Activated naive CD8-positive, alpha-beta T cell treated with anti-CD3 and anti-CD28 coated beads, Interleukin-2, amount 50 U/mL, for 16 hours (primary cell): Measurements from ENCODE around the gene NGB.

Source experiments
- DNase-seq: peaks from one replicate; pipeline ENCODE4 v3.0.0-alpha.2; 2020; ENCODE audit warnings: low read depth, low spot score

Gene NGB

GRCh38 chr14:77265187-77265515, 5.9 kb downstream of the NGB start:
- DNase-seq, result no peak

DNA sequence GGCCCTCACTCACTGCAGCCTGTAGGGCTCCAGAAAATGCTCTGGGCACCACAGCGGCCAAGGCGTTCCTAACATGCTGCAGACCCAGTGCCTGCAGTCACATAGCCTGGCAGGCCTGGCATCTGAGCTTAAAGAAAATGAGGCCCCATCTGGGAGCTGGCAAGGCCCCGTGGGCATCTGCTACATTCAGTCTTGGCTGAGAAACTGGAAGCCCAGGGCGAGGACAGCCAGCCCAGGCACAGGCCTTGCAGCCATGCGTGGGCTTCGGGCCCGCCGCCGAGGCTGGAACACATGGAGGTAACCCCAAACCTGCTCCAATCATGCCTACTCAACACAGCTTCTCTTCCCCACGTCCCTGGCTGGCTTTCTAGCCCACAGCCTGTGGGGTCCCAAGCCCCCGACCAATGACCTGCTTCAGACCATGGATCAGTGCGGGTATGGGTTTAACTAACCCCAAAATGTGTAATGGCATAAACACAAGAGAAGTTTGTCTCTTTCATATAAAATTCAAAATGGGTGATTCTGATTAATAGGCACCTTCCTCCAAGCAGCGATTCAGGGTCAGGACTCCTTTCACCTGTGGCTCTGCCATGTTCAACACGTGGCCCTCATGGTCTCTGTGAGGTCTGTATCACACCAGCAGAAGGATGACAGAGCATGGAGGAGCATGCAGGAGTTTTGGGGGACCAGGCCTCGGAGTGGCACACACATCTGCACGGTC, 6.4 kb downstream of the NGB start:
- DNase-seq, result no peak

- no peak for DNase-seq
Observed at GRCh38 chr14:77260631-77261030, 10.4 kb downstream of the NGB start.

- no peak for DNase-seq
Observed at GRCh38 chr14:77260199-77260598, 10.8 kb downstream of the NGB start.

GRCh38 chr14:77259025-77259715, 11.8 kb downstream of the NGB start:
- DNase-seq, result no peak

- DNase-seq, result no peak
Observed at GRCh38 chr14:77258566-77258965, 12.4 kb downstream of the NGB start.

- DNase-seq, result no peak
Observed at GRCh38 chr14:77257700-77258099, 13.3 kb downstream of the NGB start.

DNA sequence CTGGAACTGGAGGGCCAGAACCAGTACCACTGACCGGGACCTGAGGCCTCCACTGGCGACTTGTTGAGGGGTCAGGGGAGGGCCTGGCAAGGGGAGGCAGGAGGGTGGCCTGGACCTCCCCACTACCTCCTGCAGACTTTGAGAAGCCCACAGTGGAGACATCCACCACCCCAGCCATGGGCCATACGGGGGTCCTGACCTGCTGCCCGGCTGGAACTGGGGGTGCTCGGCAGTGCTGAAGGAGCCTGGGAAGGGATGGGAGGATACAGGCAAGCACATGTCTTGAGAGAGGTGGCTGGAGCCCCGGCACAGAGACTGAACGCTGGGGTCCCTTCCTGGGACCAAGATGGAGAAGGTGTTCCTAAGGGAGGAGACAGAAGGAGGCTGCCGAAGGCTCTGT, 14.3 kb downstream of the NGB start:
- DNase-seq, result no peak

DNA sequence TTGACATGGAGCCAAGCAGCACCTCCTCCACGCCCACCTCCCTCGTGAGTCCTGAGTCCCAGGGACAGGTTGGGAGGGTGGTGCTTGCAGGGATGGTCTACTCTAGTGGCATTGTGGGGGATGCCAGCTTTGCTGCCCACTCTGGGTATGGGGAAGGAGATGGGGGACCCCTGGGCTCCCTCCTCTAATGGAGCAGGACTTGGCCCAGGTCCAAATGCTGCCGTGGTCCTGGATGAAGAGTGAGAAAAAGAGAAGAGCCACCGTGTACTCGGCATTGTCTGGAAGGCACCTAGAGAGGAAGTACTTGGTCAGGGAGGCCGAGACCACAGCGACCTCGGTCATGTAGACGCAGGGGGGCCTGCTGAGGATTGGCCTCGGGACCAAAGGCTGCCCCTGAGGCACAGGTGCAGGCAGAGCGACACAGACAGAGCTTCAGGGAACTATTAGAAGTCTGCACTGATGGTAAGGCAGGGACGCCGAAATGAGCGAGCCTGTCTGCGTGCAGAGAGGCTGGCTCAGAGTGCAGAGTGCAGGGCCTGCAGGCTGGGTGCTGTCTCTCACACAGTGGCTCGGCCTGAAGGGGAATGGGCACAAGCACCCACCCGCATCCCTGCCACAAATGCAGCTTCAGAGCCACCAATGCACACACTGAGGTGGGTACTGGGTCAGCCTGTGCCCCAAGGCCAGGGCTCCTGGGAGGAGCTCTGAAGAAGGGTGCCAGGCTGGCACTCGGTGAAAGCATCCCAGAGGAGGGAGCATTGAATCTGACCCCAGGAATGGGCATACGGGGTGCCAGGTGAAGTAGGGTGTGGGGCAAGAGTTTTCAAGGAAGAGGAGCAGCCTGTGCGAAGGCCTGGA, 17.4 kb downstream of the NGB start:
- DNase-seq, result no peak

- no peak for DNase-seq
Observed at GRCh38 chr14:77251870-77252269, 19.1 kb downstream of the NGB start.

DNA sequence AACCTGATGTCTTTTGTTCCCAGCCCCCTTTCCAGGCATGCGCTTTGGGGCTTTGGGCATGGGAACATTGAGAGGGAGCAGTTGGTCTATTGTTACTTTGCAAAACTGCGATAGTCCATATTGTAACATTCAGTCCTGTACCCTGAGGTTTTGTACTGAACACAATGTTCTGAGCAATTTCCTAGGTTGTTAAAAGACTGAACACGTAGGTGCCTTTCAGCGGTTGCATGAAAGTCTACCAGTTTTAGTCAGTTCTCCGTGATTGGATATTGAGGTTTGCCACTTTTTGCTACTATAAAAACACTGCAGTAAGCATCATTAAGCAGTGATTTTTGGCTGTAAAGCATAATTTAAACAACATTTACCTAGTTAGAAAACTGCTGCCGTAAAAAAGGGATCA, 20.1 kb downstream of the NGB start:
- DNase-seq, result no peak

GRCh38 chr14:77249286-77249685, 21.7 kb downstream of the NGB start:
- no peak for DNase-seq

DNA sequence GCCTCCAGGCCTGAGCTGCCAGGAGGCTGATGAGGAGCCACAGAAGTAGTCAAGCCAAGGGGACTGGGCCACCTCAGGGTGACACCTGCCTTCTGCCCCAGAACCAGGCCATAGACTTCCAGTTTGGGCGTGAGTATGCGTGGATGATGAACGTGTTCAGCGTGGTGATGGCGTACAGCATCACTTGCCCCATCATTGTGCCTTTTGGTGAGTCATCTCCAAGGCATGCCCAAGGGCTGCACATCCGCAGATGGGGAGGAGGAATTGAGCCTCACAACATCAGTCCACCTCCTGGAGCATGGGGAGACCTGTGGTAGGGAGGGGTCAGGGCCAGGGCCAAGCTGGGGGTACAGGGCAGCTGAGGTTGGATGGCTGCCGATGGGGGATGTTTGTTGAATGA, 22.3 kb downstream of the NGB start:
- DNase-seq, result no peak

DNA sequence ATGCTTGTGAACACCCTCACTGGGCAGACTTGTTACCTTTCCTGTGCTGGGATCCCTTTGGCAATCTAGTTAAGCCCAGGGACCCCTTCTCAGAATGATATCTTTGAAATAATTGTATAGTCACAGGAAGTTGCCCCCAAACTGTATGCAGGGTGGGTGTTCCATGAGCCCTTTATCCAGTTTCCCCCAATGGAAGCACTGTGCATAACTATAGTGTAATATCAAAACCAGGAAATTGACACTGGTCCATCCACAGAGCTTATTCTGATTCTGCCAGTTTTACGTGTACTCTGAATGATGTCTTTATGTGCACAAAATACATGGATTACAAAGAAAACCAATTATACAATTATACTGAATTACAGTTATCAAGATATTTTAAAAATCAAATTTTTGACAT, 24.2 kb downstream of the NGB start:
- no peak for DNase-seq

DNA sequence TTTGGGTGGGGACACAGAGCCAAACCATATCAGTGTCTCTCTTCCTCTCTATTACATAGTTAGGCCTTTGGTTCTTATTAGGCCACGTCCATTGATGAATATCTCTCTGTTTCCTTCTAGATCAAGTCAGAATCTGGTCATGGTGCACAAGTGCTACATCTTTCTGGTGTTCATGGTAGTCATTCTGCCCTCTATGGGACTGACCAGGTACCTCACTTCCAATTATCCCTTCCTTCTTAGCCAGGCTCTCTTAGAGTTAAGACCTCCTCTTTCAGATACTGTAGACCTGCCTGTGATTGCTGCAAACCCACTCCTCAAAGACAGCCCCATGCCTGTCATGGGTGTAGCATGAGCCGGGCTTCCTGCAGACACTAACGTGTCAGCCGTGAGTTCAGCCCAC, 25.2 kb downstream of the NGB start:
- DNase-seq, result no peak

DNA sequence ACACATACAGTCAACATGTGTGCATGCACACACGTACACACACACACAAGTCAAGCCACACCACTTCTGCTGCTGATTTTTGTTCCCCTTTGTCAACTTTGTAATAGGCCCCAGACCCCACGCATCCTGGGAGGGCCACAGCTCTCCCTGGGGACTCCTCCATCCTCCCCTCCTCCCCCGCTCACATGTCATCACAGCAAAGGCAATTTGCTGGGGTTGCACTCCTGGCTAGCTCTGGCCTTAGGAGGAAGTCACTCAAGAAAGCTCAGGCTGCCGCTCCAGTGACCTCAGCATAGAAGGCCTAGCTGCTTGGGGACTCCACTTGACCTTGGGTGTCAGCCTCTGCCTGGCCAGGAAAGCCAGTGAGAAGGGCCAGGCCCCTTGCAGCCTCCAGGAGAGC, 27.2 kb downstream of the NGB start:
- no peak for DNase-seq

DNA sequence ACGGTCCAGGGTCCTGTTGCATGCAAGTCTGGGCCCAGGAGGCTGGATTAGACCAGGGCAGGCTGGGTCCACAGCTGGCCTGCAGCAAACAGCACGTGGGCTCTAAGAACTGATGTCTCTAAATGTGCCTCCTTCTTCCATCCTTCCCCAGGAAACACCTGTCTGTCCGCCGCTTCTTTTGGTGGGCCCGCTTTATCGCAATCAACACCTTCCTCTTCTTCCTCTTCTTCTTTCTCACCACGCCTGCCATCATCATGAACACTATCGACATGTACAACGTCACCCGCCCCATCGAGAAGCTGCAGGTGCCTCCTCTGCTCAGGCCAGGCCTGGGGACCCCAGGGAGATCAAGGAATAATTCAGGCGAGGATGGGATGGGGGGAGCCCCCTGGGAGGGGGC, 28.3 kb downstream of the NGB start:
- DNase-seq, result no peak

DNA sequence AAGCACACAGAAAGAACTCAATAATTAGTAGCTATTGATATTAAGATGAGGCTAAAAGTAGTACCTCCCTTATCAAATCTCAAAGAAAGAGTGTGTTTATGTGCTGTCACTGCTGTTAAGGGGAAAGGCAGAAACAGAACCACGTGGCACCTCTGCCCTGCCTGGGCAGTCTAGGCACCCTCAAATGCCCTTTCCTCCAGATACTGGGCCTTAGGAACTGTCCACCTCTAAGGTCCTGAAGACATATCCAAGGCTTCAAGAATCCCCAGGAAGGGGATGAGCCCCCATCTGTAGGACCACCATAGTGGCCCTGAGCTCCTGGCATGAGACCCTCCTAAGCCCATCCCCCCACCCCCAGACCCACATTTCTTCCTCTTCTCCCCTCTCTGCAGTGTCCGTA, 29.1 kb downstream of the NGB start:
- no peak for DNase-seq

DNA sequence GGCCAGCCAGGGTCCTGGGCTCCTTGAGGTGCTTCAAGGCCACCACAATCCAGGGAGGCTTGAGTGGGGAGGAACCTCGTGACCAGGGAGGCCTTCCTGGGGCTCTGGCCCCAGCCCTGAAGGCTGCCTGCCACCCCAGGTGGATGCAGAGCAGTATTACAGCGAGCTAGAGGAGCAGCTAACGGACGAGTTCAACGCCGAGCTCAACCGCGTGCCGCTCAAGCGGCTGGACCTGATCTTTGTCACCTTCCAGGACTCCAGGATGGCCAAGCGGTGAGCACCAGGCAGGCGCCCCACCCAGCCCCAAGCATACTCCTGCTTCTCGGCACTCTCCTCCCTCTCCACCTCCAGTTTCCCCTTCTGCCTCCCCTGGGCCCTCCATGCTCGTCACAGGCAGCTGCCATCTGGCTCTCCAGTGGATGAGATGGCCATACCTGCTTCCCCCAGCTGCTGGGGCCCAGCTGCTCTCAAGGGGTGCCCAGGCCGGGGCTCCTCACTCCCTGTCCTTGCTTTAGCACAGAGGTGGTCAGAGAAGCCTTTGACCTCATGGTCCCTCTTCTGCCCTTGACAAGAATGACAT, 30.6 kb downstream of the NGB start:
- DNase-seq, result no peak

- no peak for DNase-seq
Observed at GRCh38 chr14:77239412-77239811, 31.6 kb downstream of the NGB start.

DNA sequence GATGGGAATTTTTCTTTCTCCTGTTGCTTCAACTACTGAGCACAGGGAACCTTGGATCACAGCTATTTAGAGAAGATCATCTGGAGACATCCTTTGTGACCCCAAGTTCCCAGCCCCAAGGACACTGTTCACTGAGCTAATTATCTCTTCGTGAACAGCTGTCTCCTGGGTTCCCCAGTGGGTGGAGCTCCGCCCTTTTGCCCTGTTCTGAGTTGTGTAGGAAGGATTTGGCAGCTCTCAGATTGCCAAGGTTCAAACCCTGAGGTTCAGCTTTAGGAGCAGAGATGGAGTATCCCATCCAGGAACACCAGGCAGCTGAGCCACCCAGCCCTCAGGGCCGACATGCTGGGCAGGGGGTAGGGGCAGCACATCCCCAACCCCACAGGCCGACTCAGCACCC, 32.0 kb downstream of the NGB start:
- no peak for DNase-seq

GRCh38 chr14:77238356-77238755, 32.6 kb downstream of the NGB start:
- no peak for DNase-seq
